Midbrain (tissue), 1 donor: Measurements from ENCODE around the gene KHDC1.
"Not testable (repeated sequence)": the region's sequence is repeated elsewhere in the genome, so short reads cannot be mapped to it uniquely, and the experiment has no call there.

ENCODE experiments used
- DNase-seq: peaks from one replicate; lab custom pipeline; 2025; lab: John Stamatoyannopoulos, UW

Gene KHDC1

GRCh38 chr6:73248192-73248903 is 14.6 kb downstream of the KHDC1 start:
- DNase-seq = no peak

- DNase-seq = no peak
Observed at GRCh38 chr6:73242001-73242400, 21.0 kb downstream of the KHDC1 start.

- no peak for DNase-seq
Observed at GRCh38 chr6:73240730-73241129, 22.3 kb downstream of the KHDC1 start.

- no peak for DNase-seq
Observed at GRCh38 chr6:73236144-73236750, 26.7 kb downstream of the KHDC1 start.

GRCh38 chr6:73234733-73235132 is 28.3 kb downstream of the KHDC1 start:
- no peak for DNase-seq

GRCh38 chr6:73233971-73234370 is 29.0 kb downstream of the KHDC1 start:
- DNase-seq = not testable (repeated sequence)

- DNase-seq = no peak
Observed at GRCh38 chr6:73233048-73233447, 29.9 kb downstream of the KHDC1 start.

- no peak for DNase-seq
Observed at GRCh38 chr6:73231986-73232391, 31.0 kb downstream of the KHDC1 start.

GRCh38 chr6:73227606-73228255 is 35.3 kb downstream of the KHDC1 start:
- no peak for DNase-seq

- no peak for DNase-seq
Observed at GRCh38 chr6:73225396-73225795, 37.6 kb downstream of the KHDC1 start, which contains the start of gene KHDC1L. KHDC1L (minus strand) TSS chr6:73225496; CDS start chr6:73225408, 88 bp downstream.

GRCh38 chr6:73216859-73217258 is 46.1 kb downstream of the KHDC1 start:
- no peak for DNase-seq

GRCh38 chr6:73209117-73209516 is 53.9 kb downstream of the KHDC1 start:
- no peak for DNase-seq

GRCh38 chr6:73207221-73207837 is 55.7 kb downstream of the KHDC1 start:
- no peak for DNase-seq

- DNase-seq = no peak
Observed at GRCh38 chr6:73204252-73204651, 58.7 kb downstream of the KHDC1 start.

- no peak for DNase-seq
Observed at GRCh38 chr6:73203098-73203497, 59.9 kb downstream of the KHDC1 start.

GRCh38 chr6:73200735-73201134 is 62.3 kb downstream of the KHDC1 start:
- DNase-seq = no peak

GRCh38 chr6:73200247-73200646 is 62.7 kb downstream of the KHDC1 start:
- no peak for DNase-seq

- DNase-seq = no peak
Observed at GRCh38 chr6:73194744-73195143, 68.3 kb downstream of the KHDC1 start.

- DNase-seq = not testable (repeated sequence)
Observed at GRCh38 chr6:73193302-73193701, 69.7 kb downstream of the KHDC1 start.
